ENCODE results near the gene DYNLT1.
"Not testable (repeated sequence)": the region's sequence is repeated elsewhere in the genome, so short reads cannot be mapped to it uniquely, and the experiment has no call there.

Gene DYNLT1

DNA sequence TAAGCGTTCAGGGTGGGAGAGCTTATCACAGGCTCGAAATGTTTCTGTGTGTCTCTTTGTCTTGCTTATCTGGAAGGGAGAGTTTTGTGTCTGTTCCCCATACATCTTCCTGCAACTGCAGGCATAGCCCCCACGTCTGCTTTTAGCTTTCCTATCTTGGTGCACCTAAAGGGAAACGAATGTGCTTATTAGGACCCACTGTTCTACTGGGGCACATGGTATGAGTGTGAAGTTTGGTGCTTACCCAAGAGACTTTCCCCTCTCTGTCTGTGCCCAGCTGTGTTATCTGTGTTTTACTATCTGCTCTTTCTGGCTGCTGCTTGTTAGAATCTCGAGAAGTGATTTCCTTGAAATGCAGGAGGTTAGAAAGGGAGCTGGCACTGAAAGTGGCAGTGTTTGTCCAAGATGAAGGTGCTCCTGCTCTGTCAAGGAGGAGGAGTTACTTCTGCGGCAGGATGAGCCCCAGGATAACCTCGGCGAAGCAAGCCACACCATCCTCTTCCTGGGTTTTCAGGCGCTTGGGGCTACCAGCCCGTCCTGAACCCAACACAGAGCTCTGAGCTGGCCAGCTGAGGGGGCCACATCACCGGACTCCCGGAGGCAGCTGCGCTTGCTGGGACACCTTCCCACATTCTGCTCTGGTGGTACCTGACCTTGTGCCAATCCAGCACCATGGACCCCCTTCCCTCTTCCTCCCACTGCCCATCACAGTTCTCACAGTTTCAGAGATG lies 23.4 kb downstream of the DYNLT1 start:
- DNase-seq = no peak

DNA sequence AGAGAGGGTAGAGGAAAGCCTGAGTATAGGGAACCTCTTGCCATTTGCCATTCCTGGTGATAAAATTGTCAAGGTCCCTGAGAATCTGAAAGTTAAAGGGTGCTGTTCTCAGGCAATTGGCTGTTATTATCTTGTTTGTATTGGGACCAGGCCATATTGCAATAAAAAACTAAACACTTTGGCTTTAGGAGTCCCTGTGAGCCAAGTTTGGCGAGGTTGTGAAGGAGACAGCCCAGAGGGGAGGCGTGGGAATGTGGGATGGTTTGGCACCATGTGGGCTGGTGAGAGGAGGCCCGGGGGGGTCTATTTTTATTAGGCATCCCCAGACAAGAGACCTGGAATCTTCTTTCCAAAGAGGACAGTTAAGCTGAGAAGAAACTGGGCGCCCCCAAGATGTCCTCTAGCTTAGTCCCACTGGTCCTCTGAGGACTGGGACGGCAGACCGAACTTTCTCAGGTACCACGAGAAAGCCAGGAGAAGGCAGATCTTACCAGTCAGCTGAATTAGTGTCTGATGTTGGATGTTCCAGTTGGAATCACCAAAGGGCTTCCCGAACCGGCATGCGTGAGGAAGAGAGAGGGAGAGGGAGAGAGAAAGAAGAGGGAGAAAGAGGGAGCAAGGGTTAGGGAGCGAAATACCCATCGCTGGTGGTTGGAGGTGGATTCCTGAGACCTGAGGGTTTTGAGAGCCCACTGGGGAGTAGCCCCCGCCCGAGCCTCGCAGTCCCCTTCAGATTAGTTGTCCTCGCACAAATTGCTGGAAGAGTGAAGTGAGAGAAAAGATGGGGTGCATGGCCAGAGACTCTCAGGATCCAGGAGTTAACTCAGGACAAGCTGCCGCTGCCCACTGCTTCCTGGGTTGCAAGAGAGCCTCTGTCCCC lies 24.4 kb downstream of the DYNLT1 start:
- no peak for DNase-seq

DNA sequence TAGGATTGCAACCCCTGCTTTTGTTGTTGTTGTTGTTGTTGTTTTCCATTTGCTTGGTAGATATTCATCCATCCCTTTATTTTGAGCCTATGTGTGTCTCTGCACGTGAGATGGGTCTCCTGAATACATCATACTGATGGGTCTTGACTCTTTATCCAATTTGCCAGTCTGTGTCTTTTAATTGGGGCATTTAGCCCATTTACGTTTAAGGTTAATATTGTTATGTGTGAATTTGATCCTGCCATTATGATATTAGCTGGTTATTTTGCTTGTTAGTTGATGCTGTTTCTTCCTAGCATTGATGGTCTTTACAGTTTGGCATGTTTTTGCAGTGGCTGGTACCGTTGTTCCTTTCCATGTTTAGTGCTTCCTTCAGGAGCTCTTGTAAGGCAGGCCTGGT lies 26.3 kb downstream of the DYNLT1 start:
- not testable (repeated sequence) for DNase-seq

DNA sequence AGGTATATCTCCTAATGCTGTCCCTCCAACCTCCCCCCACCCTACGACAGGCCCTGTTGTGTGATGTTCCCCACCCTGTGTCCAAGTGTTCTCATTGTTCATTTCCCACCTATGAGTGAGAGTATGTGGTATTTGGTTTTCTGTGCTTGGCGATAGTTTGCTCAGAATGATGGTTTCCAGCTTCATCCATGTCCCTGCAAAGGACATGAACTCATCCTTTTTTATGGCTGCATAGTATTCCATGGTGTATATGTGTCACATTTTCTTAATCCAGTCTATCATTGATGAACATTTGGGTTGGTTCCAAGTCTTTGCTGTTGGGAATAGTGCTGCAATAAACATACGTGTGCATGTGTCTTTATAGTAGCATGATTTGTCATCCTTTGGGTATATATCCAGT lies 29.9 kb downstream of the DYNLT1 start:
- DNase-seq = not testable (repeated sequence)

DNA sequence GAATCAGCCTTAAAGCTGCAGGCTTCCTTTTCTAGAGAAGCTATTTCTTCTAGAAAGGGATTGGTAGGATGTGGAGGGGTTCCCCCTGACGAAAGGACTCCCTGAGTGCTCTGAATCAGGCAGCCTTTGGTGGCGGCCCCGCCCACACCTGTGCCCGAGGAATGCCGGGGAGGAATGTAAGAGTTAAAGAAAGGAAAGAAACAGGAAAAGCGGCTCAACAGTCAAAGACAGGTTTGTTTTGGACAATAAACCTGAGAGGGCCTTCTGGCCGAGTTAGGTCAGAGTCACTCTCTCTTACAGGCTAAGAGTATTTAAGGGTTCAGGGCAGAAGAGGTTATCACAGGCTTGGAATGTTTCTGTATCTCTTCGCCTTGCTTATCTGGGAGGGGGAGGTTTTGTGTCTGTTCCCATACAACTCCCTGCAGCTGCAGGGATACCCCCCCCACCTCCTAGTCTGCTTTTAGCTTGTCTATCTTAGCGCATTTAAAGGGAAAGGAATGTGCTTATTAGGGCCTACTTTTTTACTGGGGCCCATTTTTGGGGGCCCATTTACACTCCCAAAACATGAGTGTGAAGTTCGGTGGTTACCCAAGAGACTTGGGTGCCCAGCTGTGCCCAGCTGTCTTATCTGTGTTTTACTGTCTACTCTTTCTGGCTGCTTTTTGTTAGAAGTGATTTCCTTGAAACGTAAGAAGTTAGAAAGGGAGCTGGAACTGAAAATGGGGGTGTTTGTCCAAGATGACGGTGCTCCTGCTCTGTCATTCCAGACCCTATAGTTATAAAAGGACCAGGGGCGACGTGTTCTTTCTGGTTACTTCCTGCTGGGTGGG lies 32.8 kb downstream of the DYNLT1 start:
- DNase-seq = no peak

DNA sequence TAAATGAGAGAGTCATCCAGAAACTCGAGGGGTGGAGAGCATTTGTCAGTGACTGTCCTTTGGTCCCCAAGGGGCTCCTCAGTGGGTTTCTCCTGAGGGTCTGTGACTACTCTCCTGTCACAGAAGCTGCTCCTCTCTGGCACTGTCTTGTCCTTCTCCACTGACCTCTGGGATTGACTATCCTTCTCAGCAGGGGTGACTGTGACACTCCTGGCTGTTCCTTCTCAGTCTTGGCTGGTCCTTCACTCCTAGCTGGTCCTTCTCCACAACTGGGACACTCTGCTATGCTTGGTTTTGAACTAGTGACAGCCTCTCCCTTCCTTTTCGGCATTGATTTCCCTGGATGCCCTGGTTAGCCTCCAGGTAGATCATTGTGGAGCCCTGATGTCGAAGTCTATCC lies 33.5 kb downstream of the DYNLT1 start:
- DNase-seq = no peak

DNA sequence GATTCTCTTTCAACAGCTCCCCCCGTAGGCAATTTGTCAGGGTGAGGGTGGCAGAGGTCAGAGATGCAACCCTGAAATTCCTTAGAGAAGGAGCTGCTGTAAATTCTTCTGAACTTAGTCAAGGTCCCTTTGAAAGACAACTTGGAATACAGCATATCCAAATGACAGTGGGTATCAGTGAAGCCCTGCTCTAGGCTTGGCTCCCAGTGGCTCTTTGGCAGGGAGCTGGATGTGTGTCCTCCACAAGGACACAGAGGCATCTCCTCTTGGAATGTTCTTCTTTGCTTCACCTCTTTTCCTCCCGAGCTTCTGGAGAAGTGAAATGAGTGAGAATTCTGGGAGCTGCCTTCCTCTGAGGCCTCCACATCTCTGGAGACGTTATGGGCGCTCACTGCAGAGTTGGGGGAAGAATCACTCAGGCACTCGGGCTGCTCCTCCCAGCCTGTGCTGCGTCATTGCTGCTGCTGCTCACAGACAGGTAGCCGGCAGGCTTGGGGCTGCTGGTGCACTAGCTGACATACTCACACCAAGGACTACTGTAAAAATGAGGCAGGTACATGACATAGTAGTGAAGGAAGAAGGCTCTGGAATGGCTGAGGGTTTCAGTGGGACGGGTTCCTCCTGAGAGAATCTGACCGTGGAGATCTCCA lies 34.1 kb downstream of the DYNLT1 start:
- DNase-seq = no peak

DNA sequence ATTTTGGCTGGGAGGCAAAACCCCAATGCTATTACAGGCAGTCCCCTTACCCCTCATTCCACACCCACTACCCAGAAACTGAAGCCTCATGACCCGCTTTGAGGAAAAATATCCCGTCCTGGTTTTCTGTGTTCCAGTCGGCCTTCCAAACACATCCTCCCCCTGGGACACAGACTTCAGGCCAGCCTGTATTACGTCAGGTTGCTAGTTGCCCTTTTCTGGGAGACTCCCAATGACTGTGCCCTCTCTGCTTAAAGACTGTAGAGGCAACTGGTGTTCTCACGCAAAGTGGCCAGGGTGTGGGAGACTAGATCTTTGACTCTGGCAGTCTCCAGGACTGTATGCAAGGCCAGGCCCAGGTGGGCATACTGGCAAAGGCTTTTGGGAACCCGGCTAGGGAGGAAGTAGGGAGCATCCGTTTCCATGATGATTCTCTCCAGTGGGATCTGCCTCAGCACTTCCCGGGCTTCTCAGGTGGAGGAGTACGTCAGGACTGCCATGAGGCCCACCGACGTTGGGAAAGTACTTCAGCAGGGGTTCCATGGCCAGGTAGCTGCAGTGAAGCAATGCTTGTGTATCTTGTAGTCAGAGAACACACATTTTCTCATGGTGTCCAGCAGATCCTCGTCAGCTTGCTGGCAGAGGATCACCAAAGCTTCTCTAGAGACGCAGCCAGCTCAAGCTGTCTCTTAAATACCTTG lies 34.9 kb downstream of the DYNLT1 start:
- no peak for DNase-seq

DNA sequence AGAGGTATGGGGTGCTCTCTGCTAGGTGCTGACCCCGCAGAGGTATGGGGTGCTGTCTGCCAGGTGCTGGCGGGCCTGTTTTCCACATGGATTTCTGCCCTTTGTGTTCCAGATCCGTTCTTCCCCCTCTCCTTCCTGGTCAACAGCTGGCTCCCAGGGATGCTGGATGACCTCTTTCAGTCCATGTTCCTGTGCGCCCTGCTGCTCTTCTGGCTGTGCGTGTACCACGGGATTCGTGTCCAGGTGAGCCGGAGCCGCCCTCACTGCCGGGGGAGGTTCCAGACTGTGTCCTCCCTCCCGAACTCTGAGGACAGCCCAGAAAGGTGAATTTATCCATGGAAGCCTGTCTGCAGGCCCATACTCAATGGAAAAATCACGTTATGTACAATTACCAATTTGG lies 36.3 kb downstream of the DYNLT1 start:
- DNase-seq = no peak

DNA sequence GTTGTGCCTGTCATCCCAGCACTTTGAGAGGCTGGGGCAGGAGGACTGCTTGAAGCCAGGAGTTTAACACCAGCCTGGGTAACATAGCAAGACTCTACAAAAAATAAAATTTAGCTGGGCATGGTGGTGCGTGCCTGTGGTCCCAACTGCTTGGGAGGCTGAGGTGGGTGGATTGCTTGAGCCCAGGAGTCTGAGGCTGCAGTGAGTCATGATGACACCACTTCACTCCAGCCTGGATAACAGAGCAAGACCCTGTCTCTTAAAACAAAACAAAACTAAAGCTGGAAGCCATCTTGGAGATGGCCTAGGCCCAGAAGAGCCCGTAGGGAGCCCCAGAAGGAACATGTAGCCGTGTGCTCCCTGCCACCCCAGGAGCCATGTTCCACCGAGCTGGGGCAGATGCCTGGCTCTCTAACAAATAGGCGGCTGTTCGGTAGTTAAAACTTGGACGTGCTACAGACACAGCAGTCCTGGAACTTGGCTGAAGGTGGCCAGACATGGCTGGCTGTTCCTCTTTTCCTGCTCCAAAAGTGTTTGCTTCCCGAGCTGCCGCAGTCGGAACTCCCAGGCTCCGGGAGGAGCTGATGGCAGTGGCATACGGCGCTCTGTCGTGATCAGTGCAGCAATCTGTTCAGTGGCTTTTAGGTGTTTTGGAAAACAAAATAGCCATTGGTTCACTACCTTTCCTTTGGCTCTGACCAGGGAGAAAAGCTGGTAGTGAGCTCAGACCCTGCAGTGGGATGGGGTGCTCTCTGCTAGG lies 37.0 kb downstream of the DYNLT1 start:
- no peak for DNase-seq

DNA sequence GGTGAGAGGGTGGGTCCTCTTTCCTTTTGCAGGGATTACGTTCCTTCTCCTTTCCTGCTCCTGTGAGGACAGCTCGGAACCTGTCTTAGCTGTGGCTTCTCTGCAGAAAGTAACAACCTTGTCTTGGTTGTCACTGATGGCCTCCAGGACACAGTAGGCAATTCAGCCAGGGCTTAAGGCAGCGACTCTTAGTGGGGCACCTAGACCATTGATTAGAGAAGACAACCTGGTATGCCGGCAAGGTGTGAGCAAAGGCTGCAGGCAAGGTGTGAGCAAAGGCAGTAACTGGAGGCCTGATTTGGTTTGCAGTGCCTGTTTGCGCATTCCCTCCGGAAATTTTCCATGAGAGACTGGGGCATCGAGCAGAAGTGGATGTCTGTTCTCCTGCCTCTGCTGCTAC lies 37.6 kb downstream of the DYNLT1 start:
- DNase-seq = no peak

DNA sequence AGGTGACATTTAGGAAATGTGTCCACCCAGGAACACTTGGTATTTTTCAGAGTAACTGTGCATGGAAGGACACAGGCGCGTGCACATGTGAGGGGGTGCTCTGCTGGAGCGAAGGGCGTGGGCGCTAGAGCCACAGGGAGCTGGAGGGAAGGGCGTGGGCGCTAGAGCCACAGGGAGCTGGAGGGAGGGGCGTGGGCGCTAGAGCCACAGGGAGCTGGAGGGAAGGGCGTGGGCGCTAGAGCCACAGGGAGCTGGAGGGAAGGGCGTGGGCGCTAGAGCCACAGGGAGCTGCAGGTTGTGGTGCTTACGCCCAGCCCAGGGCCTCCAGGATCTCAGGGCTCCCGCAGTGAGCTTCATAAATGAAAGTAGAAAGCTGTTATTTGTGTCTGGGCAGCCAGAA lies 38.5 kb downstream of the DYNLT1 start:
- DNase-seq = not testable (repeated sequence)

DNA sequence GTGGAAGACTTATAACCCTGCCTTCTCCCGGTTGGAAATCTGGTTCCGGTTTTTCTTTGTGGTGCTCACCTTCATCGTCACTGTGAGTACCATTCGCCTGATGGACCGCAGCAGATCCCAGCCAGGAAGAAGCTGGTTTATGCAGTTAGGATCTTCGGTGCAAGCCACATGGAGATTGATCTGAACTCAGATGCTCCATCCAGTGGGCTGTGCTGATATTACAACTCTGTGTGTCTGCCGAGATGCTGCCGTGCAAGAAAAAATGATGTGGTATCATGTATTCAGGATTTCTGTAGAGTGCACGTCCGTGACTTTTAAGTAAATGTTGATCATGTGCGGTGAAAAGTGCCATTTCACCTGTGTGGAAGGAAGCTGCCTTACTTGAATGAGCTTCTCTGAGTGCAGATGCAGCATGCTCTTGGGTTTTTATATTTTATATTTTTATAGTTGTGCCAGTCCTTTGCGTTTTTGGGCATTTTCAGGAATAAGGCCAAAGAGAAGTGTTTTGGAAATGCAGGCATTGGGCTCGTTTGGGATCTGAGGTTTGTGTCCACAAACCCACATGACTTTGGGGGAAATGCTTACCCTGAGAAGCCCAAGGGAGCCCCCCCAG lies 39.2 kb downstream of the DYNLT1 start:
- DNase-seq = peak; percentile 42

DNA sequence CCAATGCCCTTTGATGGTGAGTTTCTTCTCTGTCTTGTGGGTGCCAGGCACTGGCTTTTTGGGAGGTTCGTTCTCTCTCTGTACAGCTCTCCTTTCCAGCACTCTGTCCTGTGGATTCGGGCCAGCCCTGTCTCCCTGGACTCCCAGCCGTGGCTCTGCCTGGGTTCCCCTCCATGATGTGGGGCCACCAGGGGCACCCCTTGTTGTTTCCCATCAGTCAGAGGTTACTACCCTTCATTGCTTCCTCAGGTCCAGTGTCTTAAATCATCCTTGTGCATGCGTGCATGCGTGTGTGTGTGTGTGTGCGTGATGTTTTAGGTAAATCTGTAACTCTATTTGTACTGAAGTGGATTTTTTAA lies 40.5 kb downstream of the DYNLT1 start:
- DNase-seq = no peak

DNA sequence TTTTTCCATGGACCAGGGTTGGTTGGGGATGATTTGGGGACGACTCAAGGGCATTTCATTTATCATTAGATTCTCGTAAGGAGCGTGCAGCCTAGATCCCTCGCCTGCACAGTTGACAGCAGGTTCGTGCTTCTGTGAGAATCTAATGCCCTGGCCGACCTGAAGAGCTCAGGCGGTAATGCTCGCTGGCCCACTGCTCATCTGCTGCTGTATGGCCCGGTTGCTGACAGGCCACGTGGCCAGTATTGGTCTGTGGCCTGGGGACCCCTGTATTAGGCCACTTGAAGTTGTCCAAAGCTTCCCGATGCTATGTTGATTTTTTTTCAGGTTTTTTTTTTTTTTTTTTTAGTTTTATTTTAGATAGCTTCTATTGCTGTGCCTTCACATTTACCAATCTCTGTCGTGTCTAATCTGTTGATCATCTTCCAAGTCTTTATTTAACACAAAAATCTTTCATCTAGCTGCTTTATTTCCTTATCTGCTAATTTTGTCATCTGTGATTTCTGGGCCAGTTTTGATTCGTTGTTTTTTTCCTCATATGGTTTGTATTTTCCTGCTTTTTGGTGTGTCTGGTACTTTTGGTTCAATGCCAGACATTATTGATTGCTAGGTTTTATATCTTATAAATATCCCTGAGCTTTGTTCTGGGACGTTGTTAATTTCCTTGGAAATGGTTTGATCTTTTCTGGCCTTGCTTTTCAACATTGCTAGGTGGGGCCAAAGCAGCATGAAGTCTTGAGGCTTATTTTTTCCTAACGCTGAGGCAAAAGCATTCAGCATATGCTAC lies 41.1 kb downstream of the DYNLT1 start:
- no peak for DNase-seq

DNA sequence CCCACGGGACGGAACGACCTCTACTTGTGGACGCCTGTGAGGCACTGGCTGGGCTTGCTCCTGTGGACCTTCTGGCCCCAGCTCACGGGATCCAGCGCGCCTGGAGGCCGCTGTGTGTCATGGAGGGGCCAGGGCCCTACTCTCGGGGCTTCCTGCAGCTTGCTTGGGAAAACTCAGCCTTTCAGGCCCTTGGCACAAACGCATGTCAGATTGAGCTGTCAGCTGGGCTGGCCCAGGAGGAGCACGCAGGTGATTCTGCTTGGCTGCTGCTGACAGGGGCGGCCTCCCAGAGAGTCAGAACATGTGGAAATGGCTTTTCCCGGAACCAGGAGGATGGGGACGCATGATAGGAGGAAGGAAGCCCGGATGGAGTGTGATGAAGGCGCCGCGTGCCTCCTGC lies 44.9 kb downstream of the DYNLT1 start:
- DNase-seq = no peak

DNA sequence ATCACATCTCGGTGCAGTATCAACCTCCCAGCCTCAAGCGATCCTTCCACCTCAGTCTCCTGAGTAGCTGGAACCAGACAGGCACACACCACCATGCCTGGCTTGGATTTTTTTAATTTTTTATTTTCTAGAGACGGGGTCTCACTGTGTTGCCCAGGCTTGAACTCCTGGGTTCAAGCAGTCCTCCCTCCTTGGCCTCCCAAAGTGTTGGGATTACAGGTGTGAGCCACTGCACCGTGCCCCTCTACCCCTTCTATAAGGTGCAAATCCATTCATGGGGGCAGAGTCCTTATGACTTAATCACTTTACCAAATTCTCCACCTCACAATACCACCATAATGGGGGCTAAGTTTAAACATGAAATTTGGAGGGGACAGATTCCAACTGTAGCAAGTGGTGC lies 47.0 kb downstream of the DYNLT1 start:
- no peak for DNase-seq

DNA sequence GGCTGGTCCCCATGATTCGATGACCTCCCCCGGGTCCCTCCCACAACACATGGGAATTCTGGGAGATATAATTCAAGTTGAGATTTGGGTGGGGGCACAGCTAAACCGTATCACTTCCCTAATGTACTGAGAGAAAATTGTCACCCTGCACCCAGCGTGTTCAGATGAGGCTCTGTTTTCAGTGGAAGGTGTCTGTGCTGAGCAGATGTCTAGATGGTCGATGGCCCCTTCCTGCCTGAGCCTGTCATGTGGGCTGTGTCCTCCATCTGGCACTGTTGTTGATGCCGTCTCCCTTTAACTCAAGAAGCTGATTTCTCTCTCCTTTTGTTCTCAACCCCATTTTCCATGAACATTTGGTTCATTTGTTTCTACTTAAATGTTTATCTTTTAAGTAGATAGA lies 47.7 kb downstream of the DYNLT1 start:
- DNase-seq = no peak

DNA sequence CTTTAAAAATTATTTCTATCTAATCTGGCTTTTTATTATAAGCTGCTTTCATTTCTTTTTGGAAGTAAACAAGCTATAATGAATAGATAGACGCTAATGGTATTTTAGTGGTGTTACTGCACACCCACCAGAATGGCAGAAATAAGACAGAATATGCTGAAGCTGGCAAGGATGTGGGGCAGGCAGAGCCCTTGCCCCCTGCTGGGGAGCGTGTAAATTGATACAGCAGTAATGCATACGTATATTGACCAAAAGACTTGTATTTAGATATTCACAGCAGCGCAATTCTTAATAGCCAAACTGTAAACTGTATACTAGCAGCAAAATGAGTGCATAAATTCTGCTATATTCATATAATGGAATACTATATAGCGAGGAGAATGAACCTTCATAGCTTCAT lies 49.3 kb downstream of the DYNLT1 start:
- no peak for DNase-seq

DNA sequence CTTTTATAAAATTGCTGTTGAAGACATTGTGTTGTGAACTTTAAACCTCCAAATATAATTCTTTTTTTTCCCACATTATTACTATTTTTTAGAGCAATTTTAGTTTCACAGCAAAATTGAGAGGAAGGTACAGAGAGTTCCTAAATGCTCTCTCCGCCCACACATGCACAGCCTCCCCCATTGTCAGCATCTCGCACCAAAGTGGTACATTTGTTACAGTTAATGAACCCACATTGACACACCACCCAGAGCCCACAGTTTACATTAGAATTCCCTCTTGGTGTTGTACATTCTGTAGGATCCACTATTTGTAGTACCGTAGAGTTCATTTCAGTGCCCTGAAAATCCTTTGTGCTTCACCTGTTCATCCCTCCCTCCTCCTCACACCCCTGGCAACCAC lies 50.9 kb downstream of the DYNLT1 start:
- no peak for DNase-seq
